Mesendoderm (in vitro differentiated cells): ENCODE data around the gene M1AP.

Experiments
- DNase-seq: peaks from one replicate; pipeline ENCODE4 v3.0.0; 2013
- H2AK5ac ChIP-seq: 2 replicates; pipeline ENCODE4 v1.6.1; 2013; ENCODE audit warnings: low read length, inconsistent platforms
- H2BK120ac ChIP-seq: 2 replicates; pipeline ENCODE4 v1.6.1; 2013; ENCODE audit warnings: low read depth, mild to moderate bottlenecking, low read length, moderate library complexity, mixed read lengths
- H2BK15ac ChIP-seq: replicated peaks from 2 replicates; pipeline ENCODE4 v1.6.1; 2013; ENCODE audit warnings: low read depth, mild to moderate bottlenecking, moderate library complexity
- H2BK5ac ChIP-seq: 2 replicates; pipeline ENCODE4 v1.6.1; 2013; ENCODE audit warnings: low read length, inconsistent platforms
- H3K18ac ChIP-seq: 2 replicates; pipeline ENCODE4 v1.6.1; 2013; ENCODE audit warnings: mild to moderate bottlenecking, low read length, mixed read lengths
- H3K23ac ChIP-seq: one replicate; pipeline ENCODE4 v1.6.1; 2013; ENCODE audit warnings: low read length
- H3K27ac ChIP-seq: 2 replicates; pipeline ENCODE4 v1.5.1; 2013; ENCODE audit warnings: low read depth, mild to moderate bottlenecking, inconsistent platforms, low read length, moderate library complexity
- H3K27me3 ChIP-seq: 2 replicates; pipeline ENCODE4 v1.6.1; 2013; ENCODE audit warnings: low read length, control low read depth, mild to moderate bottlenecking, inconsistent platforms; ENCODE audit not compliant: insufficient read depth, poor library complexity
- H3K36me3 ChIP-seq: 2 replicates; pipeline ENCODE4 v1.6.1; 2013; ENCODE audit warnings: low read length, inconsistent platforms; ENCODE audit not compliant: control insufficient read depth, insufficient read depth
- H3K4ac ChIP-seq: one replicate; pipeline ENCODE4 v1.6.1; 2013; ENCODE audit warnings: low read depth, mild to moderate bottlenecking, low read length, moderate library complexity
- H3K4me1 ChIP-seq: 2 replicates; pipeline ENCODE4 v1.6.1; 2013; ENCODE audit warnings: low read depth, low read length, inconsistent platforms; ENCODE audit not compliant: control insufficient read depth
- H3K4me2 ChIP-seq: 2 replicates; pipeline ENCODE4 v1.6.1; 2013; ENCODE audit warnings: low read length
- H3K4me3 ChIP-seq: 2 replicates; pipeline ENCODE4 v1.5.1; 2013; ENCODE audit warnings: mild to moderate bottlenecking, low read length
- H3K56ac ChIP-seq: one replicate; pipeline ENCODE4 v1.6.1; 2013; ENCODE audit warnings: low read length
- H3K79me1 ChIP-seq: 2 replicates; pipeline ENCODE4 v1.6.1; 2013; ENCODE audit warnings: low read length, inconsistent platforms
- H3K79me2 ChIP-seq: 2 replicates; pipeline ENCODE4 v1.6.1; 2013; ENCODE audit warnings: mild to moderate bottlenecking, low read length; ENCODE audit not compliant: control insufficient read depth, insufficient read depth
- H3K9ac ChIP-seq: 2 replicates; pipeline ENCODE4 v1.6.1; 2013; ENCODE audit warnings: low read length, inconsistent platforms
- H4K5ac ChIP-seq: one replicate; pipeline ENCODE4 v1.6.1; 2013; ENCODE audit warnings: low read length
- H4K8ac ChIP-seq: one replicate; pipeline ENCODE4 v1.6.1; 2013; ENCODE audit warnings: low read depth, mild to moderate bottlenecking, control low read depth, low read length, moderate library complexity
- WGBS: extraction: QIAGEN DNeasy Blood & Tissue Kit; methylation state at CpG from one replicate; pipeline ENCODE4 v1.1.7; 2013; ENCODE audit warnings: low lambda C conversion rate, missing lambda C conversion rate; ENCODE audit not compliant: insufficient coverage; ENCODE audit errors: extremely low coverage; 5-methylcytosine and 5-hydroxymethylcytosine counted together

M1AP gene

GRCh38 chr2:74582184-74582583 lies 65.9 kb downstream of the M1AP start:
- no peak overlapping the region for H3K9ac ChIP-seq
- H3K36me3 ChIP-seq: no peaks in the 10 kb centered on the region
- no peaks in the 10 kb centered on the region for H3K79me1 ChIP-seq
- no peaks in the 10 kb centered on the region for H3K27me3 ChIP-seq
- H3K56ac ChIP-seq: no peak overlapping the region
- peaks cover 3% of the 10 kb centered on the region for H3K4me1 ChIP-seq
- no peak overlapping the region for H4K5ac ChIP-seq
- no peak overlapping the region for H2BK5ac ChIP-seq
- H2BK15ac ChIP-seq: no peak overlapping the region
- H3K27ac ChIP-seq: no peak overlapping the region
- no peak overlapping the region for H3K18ac ChIP-seq
- H2AK5ac ChIP-seq: no peak overlapping the region
- no peak overlapping the region for H2BK120ac ChIP-seq
- no peaks in the 10 kb centered on the region for H3K79me2 ChIP-seq
- no peak overlapping the region for H3K4ac ChIP-seq
- no peak overlapping the region for H3K4me3 ChIP-seq
- no CpG with 5 or more reads among the region's 2 CpGs for WGBS
- no peak overlapping the region for H4K8ac ChIP-seq
- no peak overlapping the region for H3K23ac ChIP-seq
- no peak for DNase-seq
- H3K4me2 ChIP-seq: no peak overlapping the region

GRCh38 chr2:74581463-74581862 lies 66.7 kb downstream of the M1AP start:
- Histone ChIP-seq H2AK5ac (no peak overlapping the region), H3K9ac (no peak overlapping the region), H3K18ac (no peak overlapping the region), H4K5ac (no peak overlapping the region), H3K36me3 (no peaks in the 10 kb centered on the region), H3K27me3 (no peaks in the 10 kb centered on the region), H3K4me3 (no peak overlapping the region), H3K4ac (no peak overlapping the region), H2BK120ac (no peak overlapping the region), H4K8ac (no peak overlapping the region), H3K4me1 (peaks cover 3% of the 10 kb centered on the region), H3K79me1 (no peaks in the 10 kb centered on the region), H2BK15ac (no peak overlapping the region), H3K56ac (no peak overlapping the region), H3K23ac (no peak overlapping the region), H3K4me2 (no peak overlapping the region), H2BK5ac (no peak overlapping the region), H3K27ac (no peak overlapping the region), H3K79me2 (no peaks in the 10 kb centered on the region)
- no peak for DNase-seq
- WGBS: no CpG with 5 or more reads among the region's 3 CpGs

GRCh38 chr2:74578408-74578807 lies 69.7 kb downstream of the M1AP start:
- H3K79me2 ChIP-seq: no peaks in the 10 kb centered on the region
- no peak overlapping the region for H3K56ac ChIP-seq
- no peak overlapping the region for H3K27ac ChIP-seq
- no CpG with 5 or more reads among the region's 3 CpGs for WGBS
- no peak overlapping the region for H3K4me3 ChIP-seq
- no peak overlapping the region for H2BK5ac ChIP-seq
- no peak overlapping the region for H3K4me2 ChIP-seq
- H3K23ac ChIP-seq: no peak overlapping the region
- H2BK120ac ChIP-seq: no peak overlapping the region
- no peak overlapping the region for H2BK15ac ChIP-seq
- H4K5ac ChIP-seq: no peak overlapping the region
- no peak overlapping the region for H4K8ac ChIP-seq
- H3K4ac ChIP-seq: no peak overlapping the region
- H3K36me3 ChIP-seq: no peaks in the 10 kb centered on the region
- no peak for DNase-seq
- H3K4me1 ChIP-seq: peaks cover 2% of the 10 kb centered on the region
- no peak overlapping the region for H2AK5ac ChIP-seq
- no peaks in the 10 kb centered on the region for H3K27me3 ChIP-seq
- H3K9ac ChIP-seq: no peak overlapping the region
- no peaks in the 10 kb centered on the region for H3K79me1 ChIP-seq
- H3K18ac ChIP-seq: no peak overlapping the region

- Histone ChIP-seq H3K4ac (no peak overlapping the region), H3K9ac (no peak overlapping the region), H3K4me3 (no peak overlapping the region), H2BK15ac (no peak overlapping the region), H3K79me1 (no peaks in the 10 kb centered on the region), H4K5ac (no peak overlapping the region), H3K27ac (no peak overlapping the region), H4K8ac (no peak overlapping the region), H3K56ac (no peak overlapping the region), H2AK5ac (no peak overlapping the region), H3K36me3 (no peaks in the 10 kb centered on the region), H3K4me2 (no peak overlapping the region), H3K23ac (no peak overlapping the region), H3K18ac (no peak overlapping the region), H3K4me1 (no peaks in the 10 kb centered on the region), H3K27me3 (no peaks in the 10 kb centered on the region), H2BK5ac (no peak overlapping the region), H2BK120ac (no peak overlapping the region), H3K79me2 (no peaks in the 10 kb centered on the region)
- WGBS: no CpG with 5 or more reads among the region's 2 CpGs
- no peak for DNase-seq
Observed at GRCh38 chr2:74577448-74577847, 70.7 kb downstream of the M1AP start.

GRCh38 chr2:74576863-74577229 lies 71.3 kb downstream of the M1AP start:
- Histone ChIP-seq H3K56ac (no peak overlapping the region), H3K27ac (no peak overlapping the region), H2BK120ac (no peak overlapping the region), H3K4me1 (no peaks in the 10 kb centered on the region), H3K18ac (no peak overlapping the region), H3K4ac (no peak overlapping the region), H2BK15ac (no peak overlapping the region), H3K23ac (no peak overlapping the region), H2BK5ac (no peak overlapping the region), H4K5ac (no peak overlapping the region), H3K79me1 (no peaks in the 10 kb centered on the region), H3K9ac (no peak overlapping the region), H3K79me2 (no peaks in the 10 kb centered on the region), H3K36me3 (no peaks in the 10 kb centered on the region), H2AK5ac (no peak overlapping the region), H3K27me3 (no peaks in the 10 kb centered on the region), H3K4me2 (no peak overlapping the region), H3K4me3 (no peak overlapping the region), H4K8ac (no peak overlapping the region)
- no CpG with 5 or more reads among the region's 1 CpG for WGBS
- DNase-seq: no peak

- Histone ChIP-seq H4K8ac (no peak overlapping the region), H3K18ac (no peak overlapping the region), H3K56ac (no peak overlapping the region), H2BK5ac (no peak overlapping the region), H3K27me3 (no peaks in the 10 kb centered on the region), H3K36me3 (no peaks in the 10 kb centered on the region), H3K4me1 (no peaks in the 10 kb centered on the region), H3K4me3 (no peak overlapping the region), H2AK5ac (no peak overlapping the region), H2BK15ac (no peak overlapping the region), H3K9ac (no peak overlapping the region), H4K5ac (no peak overlapping the region), H3K79me1 (no peaks in the 10 kb centered on the region), H2BK120ac (no peak overlapping the region), H3K23ac (no peak overlapping the region), H3K4me2 (no peak overlapping the region), H3K27ac (no peak overlapping the region), H3K79me2 (no peaks in the 10 kb centered on the region), H3K4ac (no peak overlapping the region)
- no CpG with 5 or more reads among the region's 7 CpGs for WGBS
- no peak for DNase-seq
Observed at GRCh38 chr2:74576211-74576862, 71.8 kb downstream of the M1AP start.
